GM23248 (cell line): ENCODE results near the gene MDH1B.

Experiments used
- EZH2 ChIP-seq: fragments of 200-600 bp; sonication (generic); IDR thresholded peaks from 2 replicates; pipeline ENCODE4 v1.6.1; 2018; ENCODE audit warnings: antibody characterized with exemption, mild to moderate bottlenecking; ENCODE audit not compliant: insufficient read depth, poor library complexity, severe bottlenecking
- EZH2phosphoT487 ChIP-seq: fragments of 200-600 bp; sonication (generic); IDR thresholded peaks from 2 replicates; pipeline ENCODE4 v1.6.1; 2018; ENCODE audit warnings: antibody characterized with exemption, moderate library complexity, mild to moderate bottlenecking, low read depth; ENCODE audit not compliant: insufficient read depth

DNA sequence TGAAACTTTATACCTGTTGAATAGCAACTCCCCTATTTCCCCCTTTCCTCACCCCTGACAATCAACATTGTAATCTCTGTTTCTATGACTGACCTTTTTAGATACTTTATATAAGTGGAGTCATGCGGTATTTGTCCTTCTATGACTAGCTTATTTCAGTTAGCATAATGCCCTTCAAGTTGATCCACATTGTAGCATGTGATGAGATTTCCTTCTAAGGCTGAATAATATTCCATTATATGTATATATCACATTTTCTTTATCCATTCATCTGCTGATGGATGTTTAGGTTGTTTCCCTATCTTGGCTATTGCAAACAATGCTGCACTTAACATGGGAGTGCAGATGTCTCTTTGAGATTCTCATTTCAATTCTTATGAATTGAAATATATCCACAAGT lies 9.7 kb upstream of the MDH1B start:
- TF ChIP-seq EZH2 (no peak), EZH2phosphoT487 (no peak)
